Mucosa of descending colon (tissue), 3 donors: Measurements from ENCODE around the gene ROBO1. TPM values are rescaled to one million over a fixed set of nuclear protein-coding genes. Genes with fewer than 3 reads are reported as not detected.

ENCODE experiments used
- ATAC-seq: fragments of 200-7000 bp; cut with Tn5 transposase; one replicate; pipeline ENCODE4 v1.9.1; 2020; ENCODE audit warnings: mild to moderate bottlenecking, moderate library complexity
- DNase-seq, 3 donors: peaks; one replicate each; pipeline ENCODE4 v3.0.0-alpha.2; 2020
- H3K36me3 ChIP-seq: fragments of 200-600 bp; one replicate; pipeline ENCODE4 v1.8.0; 2021; ENCODE audit warnings: low read depth, mild to moderate bottlenecking
- H3K4me1 ChIP-seq: fragments of 200-600 bp; one replicate; pipeline ENCODE4 v1.8.0; 2021; ENCODE audit warnings: low read depth, mild to moderate bottlenecking
- H3K4me3 ChIP-seq: fragments of 200-600 bp; one replicate; pipeline ENCODE4 v1.8.0; 2021; ENCODE audit warnings: mild to moderate bottlenecking
- H3K9me3 ChIP-seq: fragments of 200-600 bp; one replicate; pipeline ENCODE4 v1.8.0; 2021; ENCODE audit warnings: mild to moderate bottlenecking
- CTCF ChIP-seq: fragments of 200-600 bp; IDR thresholded peaks from one replicate; pipeline ENCODE4 v1.8.0; 2022; ENCODE audit warnings: antibody characterized with exemption, mild to moderate bottlenecking
- intact Hi-C, 2 donors: fragments of 100-400 bp; cut with DNase I in 1 of 2; cut with micrococcal nuclease in 1 of 2; formaldehyde crosslinking; loops; one replicate each; pipeline versions ENCODE4 v1.11.0 to v1.11.1; 2022; cut with DNase I, micrococcal nuclease
- total RNA-seq, 3 donors: library from RNA; stranded (reverse); fragmentation: NEBNext Ultra II Directional in 2 of 3; extraction: Animal tissue kit (Norgen Biotek cat#: 25700) in 2 of 3; gene quantifications; one replicate each; pipeline versions ENCODE4 v1.2.1 to v1.2.4, GENCODE V29; 2021 to 2023
- donor health status: DM: no; HTN: no; CAD: no; lungs with moderate emphysema.
- donor health status: DM: no; HTN: no; CAD: no.
- donor health status: DM: no; HTN: yes; CAD: no.

ROBO1 gene
- total RNA-seq, 3 donors from 2014 or later, result 4.3 to 22.7 (median 10.1) TPM

GRCh38 chr3:78985981-78986380 lies 781.8 kb downstream of the ROBO1 start:
- peaks cover 4% of the 10 kb centered on the region for H3K4me1 ChIP-seq
- intact Hi-C loops, result no loop called here
- ATAC-seq (no peak), DNase-seq (no peak)
- no peaks in the 10 kb centered on the region for H3K36me3 ChIP-seq
- H3K4me3 ChIP-seq, result no peak overlapping the region
- TF ChIP-seq CTCF, result no peak
- no peaks in the 10 kb centered on the region for H3K9me3 ChIP-seq

GRCh38 chr3:78979028-78979427 lies 788.8 kb downstream of the ROBO1 start:
- no peaks in the 10 kb centered on the region for H3K9me3 ChIP-seq
- H3K4me3 ChIP-seq, result no peak overlapping the region
- intact Hi-C loops, result no loop called here
- no peak for TF ChIP-seq CTCF
- no peak for DNase-seq
- no peaks in the 10 kb centered on the region for H3K4me1 ChIP-seq
- ATAC-seq, result no peak
- H3K36me3 ChIP-seq, result no peaks in the 10 kb centered on the region

GRCh38 chr3:78978037-78978436 lies 789.8 kb downstream of the ROBO1 start:
- Histone ChIP-seq H3K4me3 (no peak overlapping the region), H3K36me3 (no peaks in the 10 kb centered on the region), H3K4me1 (no peaks in the 10 kb centered on the region), H3K9me3 (no peaks in the 10 kb centered on the region)
- TF ChIP-seq CTCF, result no peak
- no peak for ATAC-seq
- intact Hi-C loops, result no loop called here
- no peak for DNase-seq

GRCh38 chr3:78977073-78977472 lies 790.7 kb downstream of the ROBO1 start:
- no peak for DNase-seq
- TF ChIP-seq CTCF, result no peak
- intact Hi-C loops, result no loop called here
- H3K36me3 ChIP-seq, result no peaks in the 10 kb centered on the region
- no peaks in the 10 kb centered on the region for H3K4me1 ChIP-seq
- H3K9me3 ChIP-seq, result no peaks in the 10 kb centered on the region
- no peak overlapping the region for H3K4me3 ChIP-seq
- no peak for ATAC-seq

- DNase-seq, result no peak
- Histone ChIP-seq H3K4me3 (no peak overlapping the region), H3K36me3 (no peaks in the 10 kb centered on the region), H3K4me1 (no peaks in the 10 kb centered on the region), H3K9me3 (no peaks in the 10 kb centered on the region)
- no peak for TF ChIP-seq CTCF
- no peak for ATAC-seq
- intact Hi-C loops, result no loop called here
Measured at GRCh38 chr3:78976200-78976599, 791.6 kb downstream of the ROBO1 start.

- H3K4me1 ChIP-seq, result no peaks in the 10 kb centered on the region
- H3K36me3 ChIP-seq, result no peaks in the 10 kb centered on the region
- intact Hi-C loops, result no loop called here
- no peak overlapping the region for H3K4me3 ChIP-seq
- H3K9me3 ChIP-seq, result no peaks in the 10 kb centered on the region
- TF ChIP-seq CTCF, result no peak
- DNase-seq, result no peak
- no peak for ATAC-seq
Measured at GRCh38 chr3:78974181-78974790, 793.5 kb downstream of the ROBO1 start.
